OCI-M1 (cell line): ENCODE results near the gene KAZN.

Experiments
- DNase-seq: peaks from one replicate; lab custom pipeline; 2025; lab: John Stamatoyannopoulos, UW

KAZN gene

DNA sequence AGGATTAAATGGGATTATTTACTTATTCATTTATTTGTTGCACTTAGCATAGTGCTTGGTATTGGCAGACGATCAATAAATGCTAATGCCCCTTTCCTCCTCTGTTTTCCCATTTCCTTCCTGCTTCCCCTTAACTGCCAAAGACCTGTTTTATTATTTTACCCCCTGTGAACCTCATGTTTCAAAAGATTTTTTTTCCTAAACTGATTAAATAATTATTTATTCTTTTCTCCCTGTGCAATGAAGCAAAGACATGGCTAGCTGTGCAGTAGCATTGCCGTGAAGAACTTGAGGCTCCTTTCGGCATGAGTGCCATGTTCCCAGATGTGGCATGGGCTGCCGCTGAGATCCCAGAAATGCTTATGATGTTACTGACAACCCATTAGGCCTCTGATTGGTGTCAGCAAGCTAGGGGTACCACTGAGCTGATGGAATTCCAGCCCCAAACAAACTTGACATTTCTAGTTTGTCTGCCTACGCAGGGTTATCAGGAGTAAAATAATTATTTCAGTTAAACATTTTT is 288.6 kb downstream of the KAZN start:
- no peak for DNase-seq

GRCh38 chr1:14887764-14888350 is 289.4 kb downstream of the KAZN start:
- no peak for DNase-seq

- no peak for DNase-seq
These were observed 289.9 kb downstream of the KAZN start for GRCh38 chr1:14888374-14888773.

GRCh38 chr1:14889825-14890440 is 291.4 kb downstream of the KAZN start:
- DNase-seq = no peak

DNA sequence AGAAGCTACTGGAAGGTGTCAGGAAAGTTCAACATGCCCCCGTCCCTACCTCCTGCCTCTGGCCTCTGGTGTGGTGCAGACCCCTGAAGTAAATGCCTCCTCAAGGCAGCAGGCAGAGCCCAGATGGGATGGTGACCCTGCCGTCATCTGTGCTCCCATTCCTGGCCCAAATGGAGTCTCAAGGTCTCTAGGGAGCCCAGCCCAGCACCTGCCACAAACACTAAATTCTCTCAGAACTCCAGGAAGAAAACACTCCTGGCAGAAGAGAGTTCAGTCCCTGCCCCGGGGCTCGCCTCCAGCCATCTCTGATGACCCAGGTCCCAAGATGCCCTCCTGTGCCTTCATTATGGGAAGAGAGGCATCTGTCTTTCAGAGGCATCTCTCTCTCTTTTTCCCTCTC is 293.5 kb downstream of the KAZN start:
- no peak for DNase-seq

GRCh38 chr1:14894811-14895560 is 296.5 kb downstream of the KAZN start:
- DNase-seq = no peak

DNA sequence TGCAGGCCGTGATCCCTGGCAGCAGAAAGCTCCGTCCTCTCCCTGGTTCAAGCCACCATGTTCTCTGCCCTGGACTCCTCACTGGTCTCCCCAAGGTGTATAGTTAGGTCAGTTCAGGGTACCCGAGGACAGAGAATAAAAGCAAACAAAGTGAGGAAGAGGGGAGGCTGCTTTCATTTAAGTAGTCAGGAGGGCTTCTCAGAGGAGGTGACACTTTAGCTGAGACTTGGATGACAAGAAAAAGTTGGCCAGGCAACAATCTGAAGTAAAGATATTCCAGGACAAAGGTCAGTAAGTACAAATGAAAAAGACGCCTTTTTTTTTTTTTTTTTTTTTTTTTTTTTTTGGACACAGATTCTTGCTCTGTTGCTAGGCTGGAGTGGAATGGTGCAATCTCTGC is 297.2 kb downstream of the KAZN start:
- no peak for DNase-seq

GRCh38 chr1:14896381-14897079 is 298.0 kb downstream of the KAZN start:
- DNase-seq = no peak

- DNase-seq = peak; percentile 58
These were observed 298.6 kb downstream of the KAZN start for GRCh38 chr1:14897080-14897449.

GRCh38 chr1:14897547-14897946 is 299.1 kb downstream of the KAZN start:
- peak; percentile 8 for DNase-seq

- DNase-seq = no peak
These were observed 299.6 kb downstream of the KAZN start for GRCh38 chr1:14897997-14898645.

DNA sequence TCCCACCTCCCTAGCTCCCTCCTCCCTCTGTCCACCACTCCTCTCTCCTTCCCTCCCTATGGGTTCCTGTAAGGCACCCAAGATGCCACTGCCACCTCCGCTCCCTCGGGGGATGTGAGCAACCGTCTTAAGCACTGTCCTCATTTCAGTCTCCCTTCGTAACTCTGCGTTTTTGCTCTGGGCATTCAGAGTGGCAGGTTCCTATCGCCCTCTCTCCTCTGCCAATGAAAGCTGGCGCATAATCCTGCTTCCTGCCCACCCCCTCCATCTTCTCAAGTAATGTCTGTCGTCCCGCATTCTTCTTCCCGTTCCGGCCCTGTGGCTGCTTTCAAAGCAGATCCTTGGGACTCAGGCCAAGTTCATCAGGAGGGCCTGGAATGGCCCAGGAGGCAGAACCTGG is 301.2 kb downstream of the KAZN start:
- DNase-seq = no peak

DNA sequence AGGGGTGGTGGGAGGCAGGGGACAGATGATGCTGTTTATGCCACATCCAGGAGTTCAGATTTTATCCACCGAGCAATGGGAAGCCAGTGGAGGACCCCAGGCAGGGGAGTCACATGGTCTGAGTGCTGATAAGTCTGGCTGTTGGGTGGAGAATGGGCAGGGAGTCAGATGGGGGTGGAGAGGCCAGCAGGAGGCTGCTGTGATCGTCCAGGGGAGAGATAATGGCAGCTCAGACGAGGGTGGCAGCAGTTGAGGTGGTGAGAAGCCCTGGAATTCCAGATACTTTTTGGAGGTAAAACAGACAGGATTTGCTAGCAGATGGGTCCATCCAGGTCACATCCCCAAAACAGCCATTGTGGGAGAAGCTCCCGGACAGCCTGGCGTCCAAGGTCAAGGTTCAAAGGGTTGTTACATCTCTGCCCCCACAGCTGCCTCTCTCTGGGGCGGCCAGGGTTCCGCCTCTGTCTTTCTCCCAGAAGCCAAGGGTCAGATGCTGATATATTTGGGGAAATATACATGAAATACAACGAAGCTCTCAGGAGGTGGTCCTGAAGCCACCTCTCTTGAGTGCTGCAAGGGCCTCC is 303.0 kb downstream of the KAZN start:
- DNase-seq = no peak

DNA sequence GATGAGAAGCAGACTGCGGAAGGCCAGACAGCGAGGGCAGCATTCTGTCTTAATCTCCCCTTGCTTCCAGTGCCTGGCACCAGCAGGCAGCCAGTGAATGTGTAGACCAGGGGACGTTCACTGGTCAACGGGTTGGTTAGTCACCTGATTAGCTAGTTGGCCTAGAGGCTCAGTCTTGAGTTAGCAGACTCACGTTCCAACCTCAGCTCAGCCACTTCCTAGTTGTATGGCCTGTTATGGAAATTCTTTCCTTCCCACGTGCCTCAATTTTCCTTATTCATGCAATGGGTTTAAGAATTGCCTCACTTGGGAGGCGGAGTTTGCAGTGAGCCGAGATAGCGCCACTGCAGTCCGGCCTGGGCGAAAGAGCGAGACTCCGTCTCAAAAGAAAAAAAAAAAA is 305.4 kb downstream of the KAZN start:
- no peak for DNase-seq

DNA sequence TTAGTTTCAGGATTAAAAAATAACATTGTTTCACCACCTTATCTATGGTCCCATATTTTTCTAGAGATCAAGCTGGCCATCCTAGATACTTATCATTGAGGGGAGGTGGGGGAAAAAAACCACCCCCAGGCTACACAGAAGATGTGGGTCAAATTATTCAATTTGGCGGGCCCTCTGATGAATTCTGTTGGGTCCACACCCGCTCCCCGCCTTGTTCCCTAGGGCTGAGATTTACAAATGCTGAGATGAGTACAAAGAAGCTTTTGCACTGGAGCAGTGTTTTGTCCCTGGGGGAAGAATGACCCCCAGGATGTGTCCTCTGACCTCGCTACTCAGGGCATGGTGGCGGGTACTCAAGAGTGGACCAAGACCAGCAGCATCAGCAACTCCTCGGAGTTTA is 308.2 kb downstream of the KAZN start:
- DNase-seq = no peak

DNA sequence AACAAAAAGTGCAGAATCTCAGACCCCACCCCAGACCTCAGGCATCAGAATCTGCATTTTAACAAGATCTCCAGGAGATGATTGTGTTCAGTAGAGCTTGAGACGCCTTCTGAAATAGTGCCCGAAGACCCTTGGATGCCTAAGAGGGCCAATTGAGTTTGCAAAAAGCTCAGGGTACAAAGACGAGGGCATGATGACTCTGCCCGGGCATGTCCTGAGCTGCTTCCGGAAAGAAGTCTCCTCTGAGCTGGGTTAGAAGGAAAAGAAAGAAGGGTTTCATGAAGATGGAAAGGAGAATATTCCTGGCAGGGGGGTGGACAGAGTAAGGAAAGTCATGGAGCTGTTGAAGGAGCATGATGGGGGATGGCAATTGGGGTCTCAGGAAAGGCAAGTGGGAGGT is 308.9 kb downstream of the KAZN start:
- no peak for DNase-seq

DNA sequence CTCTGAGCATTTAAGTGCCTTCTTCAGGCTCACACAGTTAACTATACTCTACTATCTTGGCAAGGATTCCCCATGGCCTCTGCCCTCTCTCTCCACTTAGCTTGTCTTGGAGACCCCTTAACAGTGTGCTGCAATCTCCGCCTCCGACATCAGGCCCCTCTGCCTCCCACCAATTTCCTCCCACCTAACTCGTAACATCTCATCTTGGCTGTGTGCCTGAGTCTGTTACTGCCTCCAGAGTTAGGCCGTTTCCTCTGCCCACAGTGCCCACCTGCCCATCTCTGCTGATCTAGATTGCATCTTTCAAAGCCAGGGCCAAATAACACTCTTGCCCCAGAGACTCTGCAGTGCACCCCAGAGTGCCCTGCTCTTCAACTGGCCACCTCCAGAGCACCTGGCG is 310.8 kb downstream of the KAZN start:
- no peak for DNase-seq

- no peak for DNase-seq
These were observed 311.5 kb downstream of the KAZN start for GRCh38 chr1:14909920-14910460.

GRCh38 chr1:14910984-14911721 is 312.7 kb downstream of the KAZN start:
- no peak for DNase-seq

DNA sequence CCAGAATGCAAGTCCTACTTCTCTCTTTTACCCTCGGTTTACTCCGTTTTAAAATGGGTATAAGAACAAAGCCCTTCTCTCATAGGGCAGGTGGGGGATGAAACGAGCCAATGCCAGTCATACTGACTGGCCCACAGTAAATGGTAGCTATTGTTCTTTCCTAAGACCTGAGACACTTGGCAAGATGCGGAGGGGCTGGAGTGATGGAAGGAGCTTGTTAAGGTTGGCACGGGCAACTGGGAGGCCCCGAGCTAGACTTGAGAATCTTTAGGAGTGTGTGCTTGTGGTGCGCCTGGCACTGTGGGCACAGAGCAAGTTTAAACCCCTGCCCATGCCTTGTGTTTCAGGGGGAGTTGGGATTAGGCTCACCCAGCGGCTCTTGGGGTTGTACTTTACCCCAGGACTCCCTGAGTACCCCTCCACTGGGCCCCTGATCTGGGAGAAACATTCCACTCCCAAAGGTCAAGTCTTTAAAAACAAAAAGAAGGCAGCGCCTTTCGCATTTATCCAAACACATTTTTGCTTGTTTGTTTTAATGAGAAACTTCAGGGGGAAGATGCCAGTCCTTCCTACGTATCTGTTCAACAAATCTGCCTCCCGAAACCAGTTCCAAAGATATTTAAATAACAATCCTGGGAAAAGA is 314.5 kb downstream of the KAZN start:
- no peak for DNase-seq
